PFSK-1 (cell line): ENCODE results near the gene GRK3.

Experiments used
- FOXP2 ChIP-seq: optimal IDR thresholded peaks from 2 replicates; pipeline ENCODE3; 2011; ENCODE audit warnings: borderline replicate concordance, control low read depth, inconsistent platforms; ENCODE audit not compliant: insufficient read depth; ENCODE audit errors: extremely low read length, extremely low read depth
- POLR2AphosphoS5 ChIP-seq: IDR thresholded peaks from 2 replicates; pipeline ENCODE4 v1.6.1; 2012; ENCODE audit warnings: low read depth, mild to moderate bottlenecking, control low read depth, low read length, moderate library complexity
- REST ChIP-seq, 2 experiments: IDR thresholded peaks; 2 replicates each; pipeline versions ENCODE4 v1.6.1 to v1.8.0; 2011 to 2012; ENCODE audit warnings: low read depth in 2 of 2, low read length in 2 of 2, control low read depth in 1 of 2, inconsistent platforms in 1 of 2, mild to moderate bottlenecking in 1 of 2, moderate library complexity in 1 of 2; ENCODE audit not compliant: insufficient read depth in 1 of 2
- SIN3A ChIP-seq: IDR thresholded peaks from 2 replicates; pipeline ENCODE4 v1.6.1; 2012; ENCODE audit warnings: mild to moderate bottlenecking, low read length, moderate library complexity, borderline replicate concordance; ENCODE audit not compliant: insufficient read depth
- TAF1 ChIP-seq: IDR thresholded peaks from 2 replicates; pipeline ENCODE4 v1.6.1; 2012; ENCODE audit warnings: low read length, control low read depth, borderline replicate concordance; ENCODE audit not compliant: insufficient read depth

GRCh38 chr22:25750569-25751173 lies 186.2 kb downstream of the GRK3 start:
- TF ChIP-seq REST (IDR thresholded peaks at IDR 0.05; ENCODE audit: insufficient read depth in 1 of 2, low read depth in 2 of 2, low read length in 2 of 2) (no peak), POLR2AphosphoS5 (no peak), SIN3A (no peak), TAF1 (no peak), FOXP2 (no peak)
